Fibroblast of lung (primary cell): ENCODE measurements around the gene CD226.
"Not testable (repeated sequence)": the region's sequence is repeated elsewhere in the genome, so short reads cannot be mapped to it uniquely, and the experiment has no call there.

ENCODE experiments used
- EZH2 ChIP-seq: IDR thresholded peaks from 2 replicates; pipeline ENCODE4 v1.5.1; 2012; ENCODE audit warnings: low read length, control low read depth, mild to moderate bottlenecking; ENCODE audit errors: missing control alignments
- TF ChIP-seq, protein P1 (sequence below), 2 donors: IDR thresholded peaks in 1 of 2; conservative IDR thresholded peaks in 1 of 2; 1 replicate in 1 of 2; 2 replicates in 1 of 2; pipeline ENCODE4 v1.5.1; 2011 to 2012; ENCODE audit warnings: low read length in 2 of 2, control low read depth in 1 of 2, inconsistent platforms in 1 of 2, low read depth in 1 of 2, mild to moderate bottlenecking in 1 of 2

DNA sequence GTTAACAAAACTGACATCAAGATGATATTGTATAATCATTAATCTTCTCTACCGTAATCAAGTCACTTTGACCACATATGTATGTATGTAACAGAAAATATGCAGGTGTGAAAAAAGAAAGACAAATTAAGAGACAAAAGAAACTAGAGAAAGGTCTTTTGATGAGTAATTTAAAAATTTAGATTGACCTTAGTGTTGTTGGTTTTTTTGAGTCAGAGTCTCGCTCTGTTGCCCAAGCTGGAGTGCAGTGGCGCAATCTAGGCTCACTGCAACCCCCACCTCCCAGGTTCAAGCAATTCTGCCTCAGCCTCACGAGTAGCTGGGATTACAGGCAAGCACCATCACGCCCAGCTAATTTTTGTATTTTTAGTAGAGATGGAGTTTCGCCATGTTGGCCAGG lies 82.9 kb downstream of the CD226 start:
- TF ChIP-seq, protein P1, sequence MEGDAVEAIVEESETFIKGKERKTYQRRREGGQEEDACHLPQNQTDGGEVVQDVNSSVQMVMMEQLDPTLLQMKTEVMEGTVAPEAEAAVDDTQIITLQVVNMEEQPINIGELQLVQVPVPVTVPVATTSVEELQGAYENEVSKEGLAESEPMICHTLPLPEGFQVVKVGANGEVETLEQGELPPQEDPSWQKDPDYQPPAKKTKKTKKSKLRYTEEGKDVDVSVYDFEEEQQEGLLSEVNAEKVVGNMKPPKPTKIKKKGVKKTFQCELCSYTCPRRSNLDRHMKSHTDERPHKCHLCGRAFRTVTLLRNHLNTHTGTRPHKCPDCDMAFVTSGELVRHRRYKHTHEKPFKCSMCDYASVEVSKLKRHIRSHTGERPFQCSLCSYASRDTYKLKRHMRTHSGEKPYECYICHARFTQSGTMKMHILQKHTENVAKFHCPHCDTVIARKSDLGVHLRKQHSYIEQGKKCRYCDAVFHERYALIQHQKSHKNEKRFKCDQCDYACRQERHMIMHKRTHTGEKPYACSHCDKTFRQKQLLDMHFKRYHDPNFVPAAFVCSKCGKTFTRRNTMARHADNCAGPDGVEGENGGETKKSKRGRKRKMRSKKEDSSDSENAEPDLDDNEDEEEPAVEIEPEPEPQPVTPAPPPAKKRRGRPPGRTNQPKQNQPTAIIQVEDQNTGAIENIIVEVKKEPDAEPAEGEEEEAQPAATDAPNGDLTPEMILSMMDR (conservative IDR thresholded peaks at IDR 0.05 in 1 of 2, IDR thresholded peaks at IDR 0.05 in 1 of 2; ENCODE audit: low read depth in 1 of 2, low read length in 2 of 2): not testable (repeated sequence)
- TF ChIP-seq EZH2: not testable (repeated sequence)
